Activated CD8-positive, alpha-beta memory T cell treated with anti-CD3 and anti-CD28 coated beads for 4 hours (primary cell): Measurements from ENCODE around the gene PFDN6.
"Not testable (repeated sequence)": the region's sequence is repeated elsewhere in the genome, so short reads cannot be mapped to it uniquely, and the experiment has no call there.

ENCODE experiments used
- DNase-seq, 2 donors: peaks; one replicate each; pipeline ENCODE4 v3.0.0-alpha.2; 2020; ENCODE audit warnings: low read depth in 2 of 2

Gene PFDN6

GRCh38 chr6:33273924-33274902, 15.2 kb upstream of the PFDN6 start:
- no peak for DNase-seq

GRCh38 chr6:33275795-33276580, 13.4 kb upstream of the PFDN6 start:
- not testable (repeated sequence) for DNase-seq

GRCh38 chr6:33276581-33276863, 12.9 kb upstream of the PFDN6 start:
- no peak for DNase-seq

- peak in 1 of 2 donors; percentile 35 for DNase-seq
These were observed 12.3 kb upstream of the PFDN6 start, which contains the start of gene B3GALT4 for GRCh38 chr6:33276864-33277662. Gene B3GALT4 (plus strand): TSS chr6:33277123. CDS start chr6:33277420, 297 bp downstream.

- no peak for DNase-seq
These were observed 11.6 kb upstream of the PFDN6 start for GRCh38 chr6:33277663-33278391.

- DNase-seq, result no peak
These were observed 11.0 kb upstream of the PFDN6 start for GRCh38 chr6:33278392-33278741.

GRCh38 chr6:33278810-33279209, 10.6 kb upstream of the PFDN6 start:
- no peak for DNase-seq

GRCh38 chr6:33279257-33279695, 10.1 kb upstream of the PFDN6 start:
- no peak for DNase-seq

GRCh38 chr6:33279971-33280511, 9.4 kb upstream of the PFDN6 start:
- DNase-seq, result no peak

- DNase-seq, result no peak
These were observed 8.9 kb upstream of the PFDN6 start for GRCh38 chr6:33280539-33280938.

- not testable (repeated sequence) for DNase-seq
These were observed 4.2 kb upstream of the PFDN6 start for GRCh38 chr6:33285214-33285613.

- DNase-seq, result no peak
These were observed 2.2 kb upstream of the PFDN6 start for GRCh38 chr6:33286946-33287914.

- no peak for DNase-seq
These were observed 1.1 kb upstream of the PFDN6 start for GRCh38 chr6:33288141-33288920.

- DNase-seq, result no peak
These were observed 449 bp downstream of the PFDN6 start for GRCh38 chr6:33289784-33290315.

GRCh38 chr6:33290459-33290858, 1.1 kb downstream of the PFDN6 start:
- no peak for DNase-seq

- no peak for DNase-seq
These were observed 3.7 kb downstream of the PFDN6 start for GRCh38 chr6:33292996-33293682.

GRCh38 chr6:33294086-33294823, 4.9 kb downstream of the PFDN6 start:
- DNase-seq, result no peak
